ENCODE results near the gene PPCS. TPM values are rescaled to one million over a fixed set of nuclear protein-coding genes. Genes with fewer than 3 reads are reported as not detected.

The PPCS gene
- polyA plus RNA-seq, 1 donor from 2014 or later = 85.1 TPM

DNA sequence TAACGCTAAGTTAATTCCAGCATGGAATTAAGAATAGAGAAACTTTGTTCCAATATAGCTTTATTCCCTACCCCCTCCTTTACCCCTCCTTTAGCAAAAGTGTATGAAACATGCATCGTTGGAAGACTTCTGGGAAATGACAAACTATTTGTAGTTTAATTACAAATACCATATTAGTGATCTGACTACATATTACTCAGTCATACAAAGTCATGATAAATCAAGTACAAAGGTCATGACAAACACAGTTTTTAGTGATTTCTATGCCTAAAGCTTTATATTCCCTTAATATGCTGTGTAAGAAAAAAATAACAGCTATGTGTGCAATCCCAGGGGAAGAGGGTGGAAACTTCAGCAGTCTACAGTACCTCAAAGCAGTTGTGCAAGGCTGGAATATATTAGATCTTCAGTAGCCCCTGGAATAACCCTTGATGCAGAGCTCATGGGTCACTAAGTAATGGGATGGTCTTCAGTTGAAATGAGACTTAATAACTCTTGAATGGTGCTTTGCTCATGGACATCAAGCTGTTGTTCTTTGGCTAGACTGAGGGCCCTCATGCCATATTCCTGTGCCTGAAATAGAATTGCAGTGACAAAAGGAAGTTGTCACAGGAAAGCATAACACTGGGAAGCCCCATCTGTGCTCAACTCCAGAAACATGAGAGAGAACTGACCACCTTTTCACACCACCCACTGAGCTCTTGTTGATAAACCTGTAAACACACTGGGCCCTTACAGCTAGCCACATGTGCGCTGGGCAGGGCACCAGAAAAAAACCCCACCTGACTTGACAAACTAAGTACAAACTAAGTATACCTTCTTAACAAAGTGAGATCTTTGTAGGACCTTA lies 25.8 kb upstream of the PPCS start:
- H3F3A ChIP-seq (ENCODE audit: insufficient read depth, low read length, poor library complexity, severe bottlenecking) = peaks cover 3% of the 10 kb centered on the region
- no peak overlapping the region for H3K9ac ChIP-seq (ENCODE audit: low read length)
- no peaks in the 10 kb centered on the region for H3K27me3 ChIP-seq (ENCODE audit: insufficient read depth, low read depth, low read length)
- H3K4me2 ChIP-seq (ENCODE audit: low read length) = no peak overlapping the region
- H3K27ac ChIP-seq (ENCODE audit: low read length) = no peak overlapping the region
- TF ChIP-seq, protein P1, sequence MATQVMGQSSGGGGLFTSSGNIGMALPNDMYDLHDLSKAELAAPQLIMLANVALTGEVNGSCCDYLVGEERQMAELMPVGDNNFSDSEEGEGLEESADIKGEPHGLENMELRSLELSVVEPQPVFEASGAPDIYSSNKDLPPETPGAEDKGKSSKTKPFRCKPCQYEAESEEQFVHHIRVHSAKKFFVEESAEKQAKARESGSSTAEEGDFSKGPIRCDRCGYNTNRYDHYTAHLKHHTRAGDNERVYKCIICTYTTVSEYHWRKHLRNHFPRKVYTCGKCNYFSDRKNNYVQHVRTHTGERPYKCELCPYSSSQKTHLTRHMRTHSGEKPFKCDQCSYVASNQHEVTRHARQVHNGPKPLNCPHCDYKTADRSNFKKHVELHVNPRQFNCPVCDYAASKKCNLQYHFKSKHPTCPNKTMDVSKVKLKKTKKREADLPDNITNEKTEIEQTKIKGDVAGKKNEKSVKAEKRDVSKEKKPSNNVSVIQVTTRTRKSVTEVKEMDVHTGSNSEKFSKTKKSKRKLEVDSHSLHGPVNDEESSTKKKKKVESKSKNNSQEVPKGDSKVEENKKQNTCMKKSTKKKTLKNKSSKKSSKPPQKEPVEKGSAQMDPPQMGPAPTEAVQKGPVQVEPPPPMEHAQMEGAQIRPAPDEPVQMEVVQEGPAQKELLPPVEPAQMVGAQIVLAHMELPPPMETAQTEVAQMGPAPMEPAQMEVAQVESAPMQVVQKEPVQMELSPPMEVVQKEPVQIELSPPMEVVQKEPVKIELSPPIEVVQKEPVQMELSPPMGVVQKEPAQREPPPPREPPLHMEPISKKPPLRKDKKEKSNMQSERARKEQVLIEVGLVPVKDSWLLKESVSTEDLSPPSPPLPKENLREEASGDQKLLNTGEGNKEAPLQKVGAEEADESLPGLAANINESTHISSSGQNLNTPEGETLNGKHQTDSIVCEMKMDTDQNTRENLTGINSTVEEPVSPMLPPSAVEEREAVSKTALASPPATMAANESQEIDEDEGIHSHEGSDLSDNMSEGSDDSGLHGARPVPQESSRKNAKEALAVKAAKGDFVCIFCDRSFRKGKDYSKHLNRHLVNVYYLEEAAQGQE (IDR thresholded peaks at IDR 0.05; ENCODE audit: borderline replicate concordance) = no peak
- TF ChIP-seq CTCF (IDR thresholded peaks at IDR 0.05; ENCODE audit: poor library complexity, severe bottlenecking) = no peak
- H3K9me2 ChIP-seq (ENCODE audit: insufficient read depth, low read length) = no peaks in the 10 kb centered on the region
- H3K79me2 ChIP-seq (replicated peaks; ENCODE audit: insufficient read depth, low read length) = no peaks in the 10 kb centered on the region
- H2AFZ ChIP-seq (ENCODE audit: low read depth, low read length) = no peak overlapping the region
- H3K36me3 ChIP-seq (ENCODE audit: insufficient read depth, low read length) = no peaks in the 10 kb centered on the region
- H3K9me3 ChIP-seq (ENCODE audit: low read length) = no peaks in the 10 kb centered on the region
- H3K4me3 ChIP-seq (ENCODE audit: low read length) = no peak overlapping the region
- no peaks in the 10 kb centered on the region for H4K20me1 ChIP-seq (ENCODE audit: insufficient read depth)

GRCh38 chr1:42431514-42431913 lies 24.8 kb upstream of the PPCS start:
- no peaks in the 10 kb centered on the region for H4K20me1 ChIP-seq (ENCODE audit: insufficient read depth)
- H3K79me2 ChIP-seq (replicated peaks; ENCODE audit: insufficient read depth, low read length) = no peaks in the 10 kb centered on the region
- H3K27me3 ChIP-seq (ENCODE audit: insufficient read depth, low read depth, low read length) = no peaks in the 10 kb centered on the region
- H3K27ac ChIP-seq (ENCODE audit: low read length) = no peak overlapping the region
- no peaks in the 10 kb centered on the region for H3K9me2 ChIP-seq (ENCODE audit: insufficient read depth, low read length)
- H2AFZ ChIP-seq (ENCODE audit: low read depth, low read length) = no peak overlapping the region
- H3K9ac ChIP-seq (ENCODE audit: low read length) = no peak overlapping the region
- H3K9me3 ChIP-seq (ENCODE audit: low read length) = no peaks in the 10 kb centered on the region
- TF ChIP-seq EZH2 (IDR thresholded peaks at IDR 0.05; ENCODE audit: borderline replicate concordance, insufficient read depth, low read length, poor library complexity, severe bottlenecking) (no peak), MXI1 (conservative IDR thresholded peaks at IDR 0.05; ENCODE audit: poor library complexity, severe bottlenecking) (no peak), EP300 (conservative IDR thresholded peaks at IDR 0.05; ENCODE audit: poor library complexity, severe bottlenecking) (no peak), SMC3 (conservative IDR thresholded peaks at IDR 0.05; ENCODE audit: poor library complexity) (no peak), TAF1 (IDR thresholded peaks at IDR 0.05; ENCODE audit: low read depth) (no peak), RAD21 (conservative IDR thresholded peaks at IDR 0.05) (no peak), POLR2AphosphoS5 (IDR thresholded peaks at IDR 0.05) (no peak), CTCF (IDR thresholded peaks at IDR 0.05; ENCODE audit: poor library complexity, severe bottlenecking) (no peak)
- TF ChIP-seq, protein P1 (IDR thresholded peaks at IDR 0.05; ENCODE audit: borderline replicate concordance) = no peak
- H3K36me3 ChIP-seq (ENCODE audit: insufficient read depth, low read length) = no peaks in the 10 kb centered on the region
- no peak overlapping the region for H3K4me2 ChIP-seq (ENCODE audit: low read length)
- no peaks in the 10 kb centered on the region for H3F3A ChIP-seq (ENCODE audit: insufficient read depth, low read length, poor library complexity, severe bottlenecking)
- H3K4me3 ChIP-seq (ENCODE audit: low read length) = no peak overlapping the region
